Spleen (tissue), 7 donors: ENCODE results near the gene CYP24A1.

Experiments used
- POLR2A ChIP-seq, 3 donors: fragments of 450-650 bp; IDR thresholded peaks; one replicate each; pipeline ENCODE4 v1.5.1; 2017; ENCODE audit warnings: antibody characterized with exemption in 3 of 3, mild to moderate bottlenecking in 1 of 3
- POLR2AphosphoS5 ChIP-seq, 3 donors: sonication (generic); formaldehyde crosslinking; IDR thresholded peaks; one replicate each; pipeline ENCODE4 v1.5.1; 2017; ENCODE audit warnings: antibody characterized with exemption in 3 of 3
- TF ChIP-seq, protein P1 (sequence below), 11 experiments: fragments of 200-600 bp in 7 of 11; fragments of 450-650 bp in 4 of 11; sonication (generic) in 4 of 11; IDR thresholded peaks in 8 of 11; conservative IDR thresholded peaks in 3 of 11; 1 replicate in 7 of 11; 2 replicates in 4 of 11; pipeline versions ENCODE4 v1.4.0 to v1.8.0; 2016 to 2021; ENCODE audit warnings: antibody characterized with exemption in 11 of 11, inconsistent platforms in 4 of 11, mild to moderate bottlenecking in 1 of 11
- donor health status: DM: no; HTN: no; CAD: no; lungs with moderate emphysema.
- donor health status: DM: no; HTN: no; CAD: no.
- donor health status: DM: no; HTN: no; CAD: no.

DNA sequence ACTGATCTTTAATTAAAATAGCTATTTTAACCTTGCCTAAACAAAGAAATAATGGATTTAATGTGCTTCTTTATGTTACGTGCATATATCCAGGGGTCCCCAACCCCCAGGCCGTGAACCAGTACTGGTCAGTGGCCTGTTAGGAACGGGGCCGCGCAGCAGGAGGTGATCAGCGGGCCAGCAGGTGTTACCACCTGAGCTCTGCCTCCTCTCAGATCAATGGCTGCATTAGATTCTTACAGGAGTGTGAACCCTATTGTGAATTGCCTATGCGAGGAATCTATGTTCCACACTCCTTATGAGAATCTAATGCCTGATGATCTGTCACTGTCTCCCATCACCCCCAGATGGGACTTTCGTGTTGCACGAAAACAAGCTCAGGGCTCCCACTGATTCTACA lies 8.8 kb downstream of the CYP24A1 start:
- TF ChIP-seq POLR2A (IDR thresholded peaks at IDR 0.05) (no peak), POLR2AphosphoS5 (IDR thresholded peaks at IDR 0.05) (no peak)
- TF ChIP-seq, protein P1, sequence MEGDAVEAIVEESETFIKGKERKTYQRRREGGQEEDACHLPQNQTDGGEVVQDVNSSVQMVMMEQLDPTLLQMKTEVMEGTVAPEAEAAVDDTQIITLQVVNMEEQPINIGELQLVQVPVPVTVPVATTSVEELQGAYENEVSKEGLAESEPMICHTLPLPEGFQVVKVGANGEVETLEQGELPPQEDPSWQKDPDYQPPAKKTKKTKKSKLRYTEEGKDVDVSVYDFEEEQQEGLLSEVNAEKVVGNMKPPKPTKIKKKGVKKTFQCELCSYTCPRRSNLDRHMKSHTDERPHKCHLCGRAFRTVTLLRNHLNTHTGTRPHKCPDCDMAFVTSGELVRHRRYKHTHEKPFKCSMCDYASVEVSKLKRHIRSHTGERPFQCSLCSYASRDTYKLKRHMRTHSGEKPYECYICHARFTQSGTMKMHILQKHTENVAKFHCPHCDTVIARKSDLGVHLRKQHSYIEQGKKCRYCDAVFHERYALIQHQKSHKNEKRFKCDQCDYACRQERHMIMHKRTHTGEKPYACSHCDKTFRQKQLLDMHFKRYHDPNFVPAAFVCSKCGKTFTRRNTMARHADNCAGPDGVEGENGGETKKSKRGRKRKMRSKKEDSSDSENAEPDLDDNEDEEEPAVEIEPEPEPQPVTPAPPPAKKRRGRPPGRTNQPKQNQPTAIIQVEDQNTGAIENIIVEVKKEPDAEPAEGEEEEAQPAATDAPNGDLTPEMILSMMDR (IDR thresholded peaks at IDR 0.05 in 8 of 11, conservative IDR thresholded peaks at IDR 0.05 in 3 of 11) = no peak
